CD4-positive, alpha-beta T cell (primary cell): ENCODE measurements around the gene SLC46A1. TPM values are rescaled to one million over a fixed set of nuclear protein-coding genes. Genes with fewer than 3 reads are reported as not detected.
A peak's percentile ranks its signal among the peaks of the same experiment; 100 is the strongest.

ENCODE experiments used
- ATAC-seq: fragments of 200-7000 bp; cut with Tn5 transposase; one replicate; pipeline ENCODE4 v1.10.0; 2022; ENCODE audit warnings: mild to moderate bottlenecking; ENCODE audit not compliant: poor library complexity
- CTCF ChIA-PET: fragments of 350-600 bp; sonication (Branson Sonifier 250); formaldehyde crosslinking; loops from one replicate; lab custom pipeline; 2021; ENCODE audit warnings: antibody characterized with exemption, inconsistent platforms; lab: Charles Lee
- POLR2A ChIA-PET: fragments of 350-600 bp; sonication (Branson Sonifier 250); formaldehyde crosslinking; loops from one replicate; lab custom pipeline; 2021; ENCODE audit warnings: antibody characterized with exemption, inconsistent platforms; lab: Charles Lee
- DNase-seq, 14 experiments: peaks; one replicate each; pipeline ENCODE4 v3.0.0-alpha.2; 2013 to 2020; ENCODE audit warnings: mixed read lengths in 2 of 14
- H3K27ac ChIP-seq, 2 donors: one replicate each; pipeline versions ENCODE4 v1.5.1 to v1.7.0; 2013; ENCODE audit warnings: low read length in 2 of 2, low read depth in 1 of 2, mild to moderate bottlenecking in 1 of 2
- H3K27me3 ChIP-seq, 2 experiments: 1 replicate in 1 of 2; 2 replicates in 1 of 2; pipeline versions ENCODE4 v1.6.1 to v1.7.0; 2013; ENCODE audit warnings: low read length in 2 of 2, control low read depth in 1 of 2, mild to moderate bottlenecking in 1 of 2, moderate library complexity in 1 of 2; ENCODE audit not compliant: insufficient read depth in 2 of 2, control insufficient read depth in 1 of 2
- H3K36me3 ChIP-seq: one replicate; pipeline ENCODE4 v1.6.1; 2013; ENCODE audit warnings: low read length, control low read depth; ENCODE audit not compliant: insufficient read depth
- H3K4me1 ChIP-seq: one replicate; pipeline ENCODE4 v1.6.1; 2013; ENCODE audit warnings: low read length, control low read depth; ENCODE audit not compliant: insufficient read depth
- H3K4me3 ChIP-seq: one replicate; pipeline ENCODE4 v1.5.1; 2013; ENCODE audit warnings: mild to moderate bottlenecking, low read length, moderate library complexity
- H3K9me3 ChIP-seq, 2 experiments: 1 replicate in 1 of 2; 2 replicates in 1 of 2; pipeline versions ENCODE4 v1.6.1 to v1.7.0; 2013; ENCODE audit warnings: low read length in 2 of 2, mild to moderate bottlenecking in 2 of 2, control low read depth in 1 of 2, moderate library complexity in 1 of 2; ENCODE audit not compliant: control insufficient read depth in 1 of 2, insufficient read depth in 1 of 2
- H3K27ac Mint-ChIP-seq: one replicate; pipeline ENCODE4 v1.8.0; 2020; ENCODE audit warnings: mixed read lengths
- H3K27me3 Mint-ChIP-seq: one replicate; pipeline ENCODE4 v1.8.0; 2021; ENCODE audit warnings: mixed read lengths
- H3K36me3 Mint-ChIP-seq: one replicate; pipeline ENCODE4 v1.8.0; 2021; ENCODE audit warnings: low read depth, mixed read lengths
- H3K4me1 Mint-ChIP-seq: one replicate; pipeline ENCODE4 v1.8.0; 2021; ENCODE audit warnings: low read depth, mixed read lengths
- H3K4me3 Mint-ChIP-seq: one replicate; pipeline ENCODE4 v1.8.0; 2020; ENCODE audit warnings: mild to moderate bottlenecking, mixed read lengths
- H3K9me3 Mint-ChIP-seq: one replicate; pipeline ENCODE4 v1.8.0; 2020; ENCODE audit warnings: mixed read lengths
- intact Hi-C, 2 experiments: fragments of 100-400 bp; cut with DNase I in 1 of 2; cut with micrococcal nuclease in 1 of 2; formaldehyde crosslinking; loops; one replicate each; pipeline versions ENCODE4 v1.15.1 to v1.9.0; 2023 to 2025; cut with DNase I, micrococcal nuclease
- total RNA-seq, 174 experiments: library from RNA in 2 of 174; stranded (reverse) in 2 of 174; gene quantifications; one replicate each; pipeline ENCODE4 v1.2.3 and lab custom pipeline; 2021 to 2026
- TF ChIP-seq, protein P1 (sequence below): fragments of 200-600 bp; IDR thresholded peaks from one replicate; pipeline ENCODE4 v1.8.0; 2022; ENCODE audit warnings: antibody characterized with exemption, mild to moderate bottlenecking

Gene SLC46A1
- total RNA-seq, 2 experiments from 2014 or later = 0.44 to 0.45 TPM

- intact Hi-C loops = loop anchor here (1.0 to 2.0 kb wide), 3 partner anchors 13 to 53 kb away; partner anchors contain the start of genes IFT20 (in 1 of the 2), TMEM97 (in 1 of the 2) and TNFAIP1 (in 1 of the 2)
- Histone ChIP-seq H3K4me3 (peak within 1 kb of the TSS; percentile 83), H3K36me3 (no peaks in the 10 kb centered on the region), H3K4me1 (peaks cover 22% of the 10 kb centered on the region), H3K27ac (peak within 1 kb of the TSS; percentile 59 to 91), H3K9me3 (no peaks in the 10 kb centered on the region), H3K27me3 (no peaks in the 10 kb centered on the region)
- ChIA-PET CTCF (interaction anchor here (0.7 to 1.8 kb wide), 3 partner anchors 45 to 772 kb away, joined by 3 to 4 read pairs (median 3); no protein-coding TSS in a partner anchor), POLR2A (interaction anchor here (1.7 to 6.1 kb wide), 4 partner anchors 14 to 53 kb away, joined by 6 to 34 read pairs (median 22); partner anchors contain the start of genes IFT20, POLDIP2, TMEM97 and TNFAIP1)
- peaks cover 4% of the 10 kb centered on the region for H3K36me3 Mint-ChIP-seq
- H3K27me3 Mint-ChIP-seq = no peaks in the 10 kb centered on the region
- TF ChIP-seq, protein P1, sequence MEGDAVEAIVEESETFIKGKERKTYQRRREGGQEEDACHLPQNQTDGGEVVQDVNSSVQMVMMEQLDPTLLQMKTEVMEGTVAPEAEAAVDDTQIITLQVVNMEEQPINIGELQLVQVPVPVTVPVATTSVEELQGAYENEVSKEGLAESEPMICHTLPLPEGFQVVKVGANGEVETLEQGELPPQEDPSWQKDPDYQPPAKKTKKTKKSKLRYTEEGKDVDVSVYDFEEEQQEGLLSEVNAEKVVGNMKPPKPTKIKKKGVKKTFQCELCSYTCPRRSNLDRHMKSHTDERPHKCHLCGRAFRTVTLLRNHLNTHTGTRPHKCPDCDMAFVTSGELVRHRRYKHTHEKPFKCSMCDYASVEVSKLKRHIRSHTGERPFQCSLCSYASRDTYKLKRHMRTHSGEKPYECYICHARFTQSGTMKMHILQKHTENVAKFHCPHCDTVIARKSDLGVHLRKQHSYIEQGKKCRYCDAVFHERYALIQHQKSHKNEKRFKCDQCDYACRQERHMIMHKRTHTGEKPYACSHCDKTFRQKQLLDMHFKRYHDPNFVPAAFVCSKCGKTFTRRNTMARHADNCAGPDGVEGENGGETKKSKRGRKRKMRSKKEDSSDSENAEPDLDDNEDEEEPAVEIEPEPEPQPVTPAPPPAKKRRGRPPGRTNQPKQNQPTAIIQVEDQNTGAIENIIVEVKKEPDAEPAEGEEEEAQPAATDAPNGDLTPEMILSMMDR = no peak
- ATAC-seq (peak; percentile 85), DNase-seq (peak; percentile 53 to 92 (median 74))
- peaks cover 26% of the 10 kb centered on the region for H3K4me1 Mint-ChIP-seq
- peak within 1 kb of the TSS; percentile 98 for H3K4me3 Mint-ChIP-seq
- no peaks in the 10 kb centered on the region for H3K9me3 Mint-ChIP-seq
- peak within 1 kb of the TSS; percentile 75 for H3K27ac Mint-ChIP-seq
These were observed 34.5 kb downstream of the SLC46A1 start, which contains the start of gene SARM1 for GRCh38 chr17:28371245-28372202. SARM1 (plus strand) TSS chr17:28371694; CDS start chr17:28372033, 339 bp downstream.

- CTCF ChIA-PET = interaction anchor here (1.8 kb wide), 1 partner anchor 46 kb away, joined by 4 read pairs; no protein-coding TSS in a partner anchor
- Mint-ChIP-seq H3K4me1 (peaks cover 26% of the 10 kb centered on the region), H3K4me3 (peak overlapping the region; percentile 98), H3K9me3 (no peaks in the 10 kb centered on the region), H3K27me3 (no peaks in the 10 kb centered on the region), H3K36me3 (peaks cover 8% of the 10 kb centered on the region), H3K27ac (peak overlapping the region; percentile 75)
- TF ChIP-seq, protein P1 = no peak
- Histone ChIP-seq H3K27me3 (no peaks in the 10 kb centered on the region), H3K4me3 (peak overlapping the region; percentile 83), H3K9me3 (no peaks in the 10 kb centered on the region), H3K27ac (peak overlapping the region; percentile 59 to 80), H3K4me1 (peaks cover 22% of the 10 kb centered on the region), H3K36me3 (no peaks in the 10 kb centered on the region)
- POLR2A ChIA-PET = interaction anchor here (1.7 to 6.1 kb wide), 4 partner anchors 14 to 52 kb away, joined by 6 to 34 read pairs (median 22); partner anchors contain the start of genes IFT20, POLDIP2, TMEM97 and TNFAIP1
- intact Hi-C loops = loop anchor here in 1 of 2 experiments (1.0 kb wide), 1 partner anchor 35 kb away; the partner anchor contains the start of genes IFT20 and TNFAIP1
- no peak for ATAC-seq
- no peak for DNase-seq
These were observed 35.3 kb downstream of the SLC46A1 start for GRCh38 chr17:28370744-28371103.

- H3K4me3 Mint-ChIP-seq = peak within 1 kb of the TSS; percentile 98
- H3K27ac ChIP-seq = peak within 1 kb of the TSS; percentile 59 to 80
- no peak for ATAC-seq
- intact Hi-C loops = no loop called here
- TF ChIP-seq, protein P1 = no peak
- POLR2A ChIA-PET = interaction anchor here (1.7 to 6.1 kb wide), 5 partner anchors 13 to 52 kb away, joined by 6 to 34 read pairs (median 14); partner anchors contain the start of genes IFT20, POLDIP2, TMEM97 and TNFAIP1
- peaks cover 22% of the 10 kb centered on the region for H3K4me1 ChIP-seq
- CTCF ChIA-PET = no interaction called here
- no peak for DNase-seq
- H3K36me3 ChIP-seq = no peaks in the 10 kb centered on the region
- peaks cover 8% of the 10 kb centered on the region for H3K36me3 Mint-ChIP-seq
- peak within 1 kb of the TSS; percentile 75 for H3K27ac Mint-ChIP-seq
- H3K27me3 Mint-ChIP-seq = no peaks in the 10 kb centered on the region
- H3K9me3 ChIP-seq = no peaks in the 10 kb centered on the region
- peak within 1 kb of the TSS; percentile 83 for H3K4me3 ChIP-seq
- no peaks in the 10 kb centered on the region for H3K9me3 Mint-ChIP-seq
- no peaks in the 10 kb centered on the region for H3K27me3 ChIP-seq
- H3K4me1 Mint-ChIP-seq = peaks cover 26% of the 10 kb centered on the region
These were observed 35.8 kb downstream of the SLC46A1 start, which contains the start of gene VTN for GRCh38 chr17:28370035-28370743. VTN (minus strand) TSS chr17:28370307; CDS start chr17:28370203, 104 bp downstream.
